DMS 273 (cell line): ENCODE measurements around the gene PRKAR1B.

ENCODE experiments used
- DNase-seq: peaks from one replicate; lab custom pipeline; 2025; ENCODE audit not compliant: unreplicated experiment; lab: John Stamatoyannopoulos, UW

Gene PRKAR1B

GRCh38 chr7:501526-501925, 225.6 kb downstream of the PRKAR1B start:
- no peak for DNase-seq

DNA sequence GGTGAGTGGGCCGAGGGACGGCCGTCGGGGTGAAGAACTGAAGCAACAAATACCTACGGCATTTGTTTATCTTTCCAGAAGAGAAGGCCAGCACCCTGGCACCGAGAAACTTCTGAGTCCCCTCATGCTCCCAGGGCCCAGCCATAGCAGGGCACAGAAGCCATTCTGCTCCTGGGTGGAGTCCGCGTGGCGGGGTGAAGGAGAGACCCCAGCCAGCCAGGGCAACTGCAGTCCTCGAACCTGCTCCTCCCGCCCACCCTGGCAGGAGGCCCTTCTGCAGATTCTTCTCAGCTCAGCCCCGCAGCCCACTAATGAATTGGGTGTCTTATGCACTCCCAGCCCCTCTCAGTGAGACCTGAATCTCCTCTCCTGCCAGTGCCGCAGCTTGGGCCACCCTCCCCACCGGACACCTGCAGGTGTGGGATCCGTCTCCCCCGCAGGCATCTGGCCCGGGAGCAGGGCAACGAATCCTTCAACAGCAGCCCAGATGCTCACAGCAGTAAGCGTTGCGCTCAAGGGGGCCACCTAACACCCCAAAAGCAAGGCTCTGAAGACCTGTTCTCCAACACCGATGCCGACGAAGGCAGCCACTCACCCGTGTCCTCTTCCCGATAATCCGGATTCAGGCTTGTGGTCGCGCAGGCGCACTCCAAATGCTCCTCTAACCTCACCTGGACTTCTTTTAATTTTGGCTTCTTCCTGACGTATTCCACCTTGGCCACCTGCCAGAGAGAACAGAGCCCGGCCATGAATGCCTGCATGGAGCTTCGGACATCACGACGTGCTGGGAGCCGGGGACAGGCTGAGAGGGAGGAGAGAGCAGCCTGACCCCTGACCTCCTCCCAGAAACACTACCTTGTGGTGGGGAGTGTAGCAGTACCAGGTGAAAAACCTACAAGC, 226.3 kb downstream of the PRKAR1B start:
- no peak for DNase-seq

DNA sequence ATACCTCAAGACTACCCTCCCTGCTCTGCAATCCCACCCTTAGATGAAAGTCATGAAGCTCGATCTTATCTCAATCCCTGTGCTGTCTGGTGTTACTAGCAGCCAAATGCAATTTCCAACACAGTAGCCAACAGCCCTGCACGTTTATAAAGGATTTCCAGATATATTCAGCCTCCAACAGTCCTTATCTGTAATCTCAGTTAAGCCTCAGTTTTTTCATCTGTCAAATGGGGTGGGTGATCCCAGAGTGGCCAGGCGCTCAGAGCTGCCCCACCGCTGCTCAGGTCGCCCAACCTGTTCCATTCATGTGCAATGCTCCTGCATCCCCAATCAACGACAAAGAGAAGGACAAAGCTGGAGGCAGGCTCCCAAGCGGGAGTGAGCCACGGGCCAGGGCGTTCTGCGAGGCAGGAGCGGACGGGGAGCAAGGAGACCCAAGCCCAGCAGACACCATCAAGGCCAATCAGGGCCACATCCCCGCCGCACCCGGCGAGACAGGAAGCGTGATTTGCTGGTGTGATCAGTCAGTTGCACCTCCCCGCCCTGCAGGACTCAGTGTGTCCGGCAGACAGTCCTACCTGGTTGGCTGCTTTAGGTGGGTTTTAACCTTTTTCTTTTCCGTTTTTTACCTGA, 227.1 kb downstream of the PRKAR1B start:
- DNase-seq = no peak
